Keratinocyte (primary cell): ENCODE data around the gene TMEM132D. TPM values are rescaled to one million over a fixed set of nuclear protein-coding genes. Genes with fewer than 3 reads are reported as not detected.

Experiments
- DNase-seq: peaks from one replicate; pipeline ENCODE4 v3.0.0-alpha.2; 2011; ENCODE audit warnings: low read depth, missing footprints, low spot score
- FAIRE-seq: peaks from 2 replicates; lab custom pipeline; 2011; peaks lifted over from hg19 to GRCh38; lab: Jason Lieb, UNC
- H2AFZ ChIP-seq: 2 replicates; pipeline ENCODE4 v1.6.0; 2012; ENCODE audit warnings: low read length, control low read depth, inconsistent platforms; ENCODE audit not compliant: control insufficient read depth
- H3K27ac ChIP-seq: 2 replicates; pipeline ENCODE4 v1.5.1; 2011; ENCODE audit warnings: low read length; ENCODE audit not compliant: control insufficient read depth, insufficient read depth
- H3K27me3 ChIP-seq: 3 replicates; pipeline ENCODE4 v1.6.0; 2011; ENCODE audit warnings: low read length; ENCODE audit not compliant: control insufficient read depth, insufficient read depth; ENCODE audit errors: extremely low read depth
- H3K36me3 ChIP-seq, 2 experiments: 2 replicates in 1 of 2; 3 replicates in 1 of 2; pipeline ENCODE4 v1.5.1; 2011; ENCODE audit warnings: low read length in 2 of 2, mild to moderate bottlenecking in 1 of 2; ENCODE audit not compliant: control insufficient read depth in 2 of 2, insufficient read depth in 2 of 2; ENCODE audit errors: extremely low read depth in 1 of 2
- H3K4me1 ChIP-seq: 3 replicates; pipeline ENCODE4 v1.5.1; 2011; ENCODE audit warnings: low read length; ENCODE audit not compliant: control insufficient read depth, insufficient read depth; ENCODE audit errors: extremely low read depth
- H3K4me2 ChIP-seq: 3 replicates; pipeline ENCODE4 v1.6.0; 2011; ENCODE audit warnings: low read depth, low read length; ENCODE audit not compliant: control insufficient read depth, insufficient read depth; ENCODE audit errors: extremely low read depth
- H3K4me3 ChIP-seq, 3 experiments: fragments of 200-600 bp in 1 of 3; sonication (generic) in 1 of 3; 2 replicates in 2 of 3; 3 replicates in 1 of 3; pipeline ENCODE4 v1.5.1; 2011 to 2016; ENCODE audit warnings: low read length in 3 of 3, mild to moderate bottlenecking in 3 of 3, control low read depth in 2 of 3, inconsistent platforms in 1 of 3, low read depth in 1 of 3, mixed read lengths in 1 of 3, mixed run types in 1 of 3, moderate library complexity in 1 of 3; ENCODE audit not compliant: control insufficient read depth in 2 of 3, insufficient read depth in 2 of 3; ENCODE audit errors: extremely low read depth in 1 of 3
- H3K79me2 ChIP-seq: 2 replicates; pipeline ENCODE4 v1.6.0; 2012; ENCODE audit warnings: low read length; ENCODE audit not compliant: control insufficient read depth, insufficient read depth
- H3K9ac ChIP-seq: 3 replicates; pipeline ENCODE4 v1.6.0; 2011; ENCODE audit warnings: low read length; ENCODE audit not compliant: control insufficient read depth, insufficient read depth; ENCODE audit errors: extremely low read depth
- H3K9me1 ChIP-seq: 3 replicates; pipeline ENCODE4 v1.6.0; 2011; ENCODE audit warnings: low read length; ENCODE audit not compliant: control insufficient read depth, insufficient read depth; ENCODE audit errors: extremely low read depth
- H3K9me3 ChIP-seq: 2 replicates; pipeline ENCODE4 v1.5.1; 2012; ENCODE audit warnings: low read depth, low read length; ENCODE audit not compliant: control insufficient read depth
- H4K20me1 ChIP-seq: 3 replicates; pipeline ENCODE4 v1.6.0; 2011; ENCODE audit warnings: low read length; ENCODE audit not compliant: control insufficient read depth, insufficient read depth; ENCODE audit errors: extremely low read depth
- EZH2 ChIP-seq: IDR thresholded peaks from one replicate; pipeline ENCODE4 v1.6.1; 2012; ENCODE audit warnings: inconsistent platforms, mild to moderate bottlenecking, low read length, moderate library complexity
- dilution Hi-C: fragments of 300-500 bp; cut with MboI; formaldehyde crosslinking; loops from one replicate; pipeline ENCODE4 v1.7.0; 2020; ENCODE audit warnings: low sequenced_read_pairs; ENCODE audit not compliant: extremely low pct_ligation_motif_present
- polyA plus RNA-seq, 5 experiments: library from polyadenylated mRNA; depleted of rRNA in 3 of 5; stranded (reverse) in 3 of 5; stranded (forward) in 1 of 5; unstranded in 1 of 5; fragments of >200 nt; gene quantifications; 1 replicate in 1 of 5; 2 replicates in 3 of 5; 3 replicates in 1 of 5; pipeline versions ENCODE4 v1.2.1 to v1.2.3, GENCODE V29; 2011 to 2012; ENCODE audit warnings: missing spikeins in 2 of 5, low read depth in 1 of 5, low replicate concordance in 1 of 5
- TF ChIP-seq, protein P1 (sequence below), 3 experiments: IDR thresholded peaks in 1 of 3; conservative IDR thresholded peaks in 1 of 3; optimal IDR thresholded peaks in 1 of 3; 2 replicates in 2 of 3; 3 replicates in 1 of 3; pipeline versions ENCODE3 to v1.5.1; 2011; ENCODE audit warnings: low read length in 3 of 3, mild to moderate bottlenecking in 3 of 3, moderate library complexity in 2 of 3, control low read depth in 1 of 3, inconsistent platforms in 1 of 3; ENCODE audit not compliant: insufficient read depth in 2 of 3; ENCODE audit errors: extremely low read depth in 1 of 3

TMEM132D gene
- polyA plus RNA-seq, 1 donor (not counting 4 experiments of a cell fraction or from before 2014, with no cell fraction given) = not detected

- FAIRE-seq = no peak
- no peak overlapping the region for H3K4me2 ChIP-seq
- no peak overlapping the region for H3K4me3 ChIP-seq
- no peaks in the 10 kb centered on the region for H4K20me1 ChIP-seq
- H3K79me2 ChIP-seq = no peaks in the 10 kb centered on the region
- no peak for TF ChIP-seq EZH2
- TF ChIP-seq, protein P1, sequence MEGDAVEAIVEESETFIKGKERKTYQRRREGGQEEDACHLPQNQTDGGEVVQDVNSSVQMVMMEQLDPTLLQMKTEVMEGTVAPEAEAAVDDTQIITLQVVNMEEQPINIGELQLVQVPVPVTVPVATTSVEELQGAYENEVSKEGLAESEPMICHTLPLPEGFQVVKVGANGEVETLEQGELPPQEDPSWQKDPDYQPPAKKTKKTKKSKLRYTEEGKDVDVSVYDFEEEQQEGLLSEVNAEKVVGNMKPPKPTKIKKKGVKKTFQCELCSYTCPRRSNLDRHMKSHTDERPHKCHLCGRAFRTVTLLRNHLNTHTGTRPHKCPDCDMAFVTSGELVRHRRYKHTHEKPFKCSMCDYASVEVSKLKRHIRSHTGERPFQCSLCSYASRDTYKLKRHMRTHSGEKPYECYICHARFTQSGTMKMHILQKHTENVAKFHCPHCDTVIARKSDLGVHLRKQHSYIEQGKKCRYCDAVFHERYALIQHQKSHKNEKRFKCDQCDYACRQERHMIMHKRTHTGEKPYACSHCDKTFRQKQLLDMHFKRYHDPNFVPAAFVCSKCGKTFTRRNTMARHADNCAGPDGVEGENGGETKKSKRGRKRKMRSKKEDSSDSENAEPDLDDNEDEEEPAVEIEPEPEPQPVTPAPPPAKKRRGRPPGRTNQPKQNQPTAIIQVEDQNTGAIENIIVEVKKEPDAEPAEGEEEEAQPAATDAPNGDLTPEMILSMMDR (optimal IDR thresholded peaks at IDR 0.05 in 1 of 3, IDR thresholded peaks at IDR 0.05 in 1 of 3, conservative IDR thresholded peaks at IDR 0.05 in 1 of 3; ENCODE audit: extremely low read depth in 1 of 3, insufficient read depth in 2 of 3, low read length in 3 of 3) = no peak
- H2AFZ ChIP-seq = no peak overlapping the region
- H3K27me3 ChIP-seq = no peaks in the 10 kb centered on the region
- H3K9me1 ChIP-seq = no peaks in the 10 kb centered on the region
- DNase-seq = no peak
- H3K9ac ChIP-seq = no peak overlapping the region
- no peak overlapping the region for H3K27ac ChIP-seq
- dilution Hi-C loops = no loop called here
- no peaks in the 10 kb centered on the region for H3K4me1 ChIP-seq
- H3K36me3 ChIP-seq = no peaks in the 10 kb centered on the region
- no peaks in the 10 kb centered on the region for H3K9me3 ChIP-seq
Measured at GRCh38 chr12:129466499-129466898, 437.3 kb downstream of the TMEM132D start.

GRCh38 chr12:129459886-129460285, 443.9 kb downstream of the TMEM132D start:
- Histone ChIP-seq H2AFZ (no peak overlapping the region), H4K20me1 (no peaks in the 10 kb centered on the region), H3K9me1 (no peaks in the 10 kb centered on the region), H3K4me1 (no peaks in the 10 kb centered on the region), H3K4me2 (no peak overlapping the region), H3K9me3 (no peaks in the 10 kb centered on the region), H3K79me2 (no peaks in the 10 kb centered on the region), H3K4me3 (no peak overlapping the region), H3K9ac (no peak overlapping the region), H3K36me3 (no peaks in the 10 kb centered on the region), H3K27me3 (no peaks in the 10 kb centered on the region), H3K27ac (no peak overlapping the region)
- no peak for DNase-seq
- FAIRE-seq = no peak
- dilution Hi-C loops = no loop called here
- no peak for TF ChIP-seq EZH2
- TF ChIP-seq, protein P1 (optimal IDR thresholded peaks at IDR 0.05 in 1 of 3, IDR thresholded peaks at IDR 0.05 in 1 of 3, conservative IDR thresholded peaks at IDR 0.05 in 1 of 3; ENCODE audit: extremely low read depth in 1 of 3, insufficient read depth in 2 of 3, low read length in 3 of 3) = no peak
